Glomerular endothelial cell (primary cell): ENCODE measurements around the gene ASIC1. TPM values are rescaled to one million over a fixed set of nuclear protein-coding genes. Genes with fewer than 3 reads are reported as not detected.
"Not testable (repeated sequence)": the region's sequence is repeated elsewhere in the genome, so short reads cannot be mapped to it uniquely, and the experiment has no call there.

ENCODE experiments used
- DNase-seq: peaks from one replicate; pipeline ENCODE4 v3.0.0-alpha.2; 2011; ENCODE audit warnings: low read depth, low spot score; ENCODE audit errors: extremely low read depth
- total RNA-seq: library from RNA; depleted of rRNA; stranded (reverse); fragments of >200 nt; gene quantifications from 2 replicates; pipeline ENCODE4 v1.2.3, GENCODE V29; 2015

The ASIC1 gene
- total RNA-seq, 1 donor from 2014 or later: 2.5 TPM

- DNase-seq: no peak
These were observed 25.9 kb downstream of the ASIC1 start for GRCh38 chr12:50083301-50083700.

- DNase-seq: not testable (repeated sequence)
These were observed 27.0 kb downstream of the ASIC1 start for GRCh38 chr12:50084409-50084774.

DNA sequence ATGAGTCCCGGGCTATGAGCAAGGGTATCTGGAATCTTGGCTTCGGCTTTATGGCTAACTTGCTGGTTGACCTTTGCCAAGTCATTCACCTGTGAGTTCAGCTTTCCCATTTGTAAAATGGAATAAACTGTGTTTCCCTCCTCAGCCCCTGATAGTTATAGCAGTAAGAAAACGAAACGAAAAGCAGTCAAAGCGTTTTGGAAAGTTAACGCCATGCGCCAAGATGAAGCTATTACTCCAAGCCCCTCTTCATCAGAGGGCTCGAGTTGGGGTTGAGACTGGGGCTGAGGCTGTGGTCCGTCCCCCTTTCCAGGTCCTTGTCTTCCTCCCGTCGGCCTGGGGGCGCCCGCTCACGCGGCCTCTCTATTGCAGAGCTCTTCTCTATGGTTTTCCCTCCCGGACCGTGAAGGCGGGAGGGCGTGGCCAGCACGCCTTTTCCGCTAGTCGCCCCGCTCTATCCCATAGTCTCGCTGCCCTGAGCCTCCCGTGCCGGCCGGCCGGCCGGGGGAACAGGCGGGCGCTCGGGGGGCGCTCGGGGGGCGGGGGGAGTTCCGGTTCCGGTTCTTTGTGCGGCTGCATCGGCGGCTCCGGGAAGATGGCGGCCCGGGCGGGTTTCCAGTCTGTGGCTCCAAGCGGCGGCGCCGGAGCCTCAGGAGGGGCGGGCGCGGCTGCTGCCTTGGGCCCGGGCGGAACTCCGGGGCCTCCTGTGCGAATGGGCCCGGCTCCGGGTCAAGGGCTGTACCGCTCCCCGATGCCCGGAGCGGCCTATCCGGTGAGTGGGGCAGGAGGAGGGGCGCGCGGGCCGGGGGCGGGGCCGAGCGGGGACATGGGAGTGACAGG lies 27.6 kb downstream of the ASIC1 start, which contains the start of gene SMARCD1:
Gene SMARCD1, plus strand, starts transcription at position 568 of the 840 bp plus-strand sequence. Its CDS starts 28 bp downstream, at position 596.
- no peak for DNase-seq

- DNase-seq: no peak
These were observed 28.2 kb downstream of the ASIC1 start for GRCh38 chr12:50085615-50086072.

DNA sequence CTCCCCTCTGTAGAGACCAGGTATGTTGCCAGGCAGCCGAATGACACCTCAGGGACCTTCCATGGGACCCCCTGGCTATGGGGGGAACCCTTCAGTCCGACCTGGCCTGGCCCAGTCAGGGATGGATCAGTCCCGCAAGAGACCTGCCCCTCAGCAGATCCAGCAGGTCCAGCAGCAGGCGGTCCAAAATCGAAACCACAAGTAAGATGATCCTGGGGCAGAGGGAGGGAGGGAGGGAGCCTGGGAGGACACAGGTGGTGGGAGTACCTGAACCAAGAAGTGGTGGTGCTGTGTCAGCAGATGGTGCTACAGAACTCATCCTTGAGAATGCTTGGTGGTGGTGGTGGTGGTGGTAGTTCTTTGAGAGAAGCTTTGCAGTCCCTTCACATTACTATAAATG lies 28.8 kb downstream of the ASIC1 start:
- DNase-seq: no peak

- DNase-seq: no peak
These were observed 29.8 kb downstream of the ASIC1 start for GRCh38 chr12:50087151-50087550.

GRCh38 chr12:50087995-50088394 lies 30.6 kb downstream of the ASIC1 start:
- DNase-seq: peak; percentile 64

DNA sequence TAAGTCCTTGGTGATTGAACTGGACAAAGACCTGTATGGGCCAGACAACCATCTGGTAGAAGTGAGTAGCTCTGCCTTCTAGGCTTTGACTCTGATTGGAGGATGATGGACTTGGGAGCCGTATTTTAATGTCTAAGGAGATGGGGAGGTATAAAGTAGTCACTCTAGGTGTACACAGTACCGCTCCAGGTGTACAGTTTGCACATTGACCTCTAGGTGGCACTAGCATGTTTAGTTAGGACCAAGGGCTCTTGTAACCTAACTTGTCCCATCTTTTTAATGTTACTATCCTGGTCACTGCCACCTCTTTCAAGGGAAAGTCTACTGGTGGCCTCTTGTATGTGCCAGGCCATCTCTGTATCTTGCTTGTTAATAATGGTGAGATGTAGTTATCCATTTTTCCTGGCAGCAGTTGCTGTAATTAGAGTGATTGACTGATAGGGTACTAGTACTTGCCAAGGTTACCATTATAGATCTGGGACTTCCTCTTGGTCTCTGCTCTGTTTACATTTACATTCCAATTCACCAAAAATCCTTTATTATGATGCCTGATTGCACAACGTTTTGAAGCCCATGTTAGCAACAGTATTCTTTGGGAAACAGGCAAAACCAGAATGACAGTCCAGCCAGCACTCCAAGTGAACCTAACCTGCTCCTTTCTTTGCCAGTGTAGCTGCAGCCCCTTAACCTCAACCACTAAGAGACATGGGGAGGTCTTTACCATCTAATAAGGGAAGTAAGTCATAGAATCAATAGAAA lies 31.4 kb downstream of the ASIC1 start:
- DNase-seq: no peak

DNA sequence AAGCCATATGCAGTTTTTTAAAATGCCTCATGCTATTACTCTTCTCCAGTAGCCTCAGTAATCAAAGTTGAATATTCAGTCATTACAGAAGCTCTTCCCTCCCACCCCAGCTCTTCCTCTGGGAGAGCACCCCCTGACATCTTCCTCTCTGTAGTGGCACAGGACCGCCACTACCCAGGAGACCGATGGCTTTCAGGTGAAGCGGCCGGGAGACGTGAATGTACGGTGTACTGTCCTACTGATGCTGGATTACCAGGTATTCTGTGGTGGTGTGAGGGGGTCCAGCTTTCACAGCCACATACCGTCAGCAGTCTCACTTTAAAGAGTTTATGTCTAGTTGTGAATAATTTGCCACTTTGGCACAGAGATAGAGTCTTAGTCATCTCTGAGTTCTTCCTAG lies 32.3 kb downstream of the ASIC1 start:
- DNase-seq: no peak

DNA sequence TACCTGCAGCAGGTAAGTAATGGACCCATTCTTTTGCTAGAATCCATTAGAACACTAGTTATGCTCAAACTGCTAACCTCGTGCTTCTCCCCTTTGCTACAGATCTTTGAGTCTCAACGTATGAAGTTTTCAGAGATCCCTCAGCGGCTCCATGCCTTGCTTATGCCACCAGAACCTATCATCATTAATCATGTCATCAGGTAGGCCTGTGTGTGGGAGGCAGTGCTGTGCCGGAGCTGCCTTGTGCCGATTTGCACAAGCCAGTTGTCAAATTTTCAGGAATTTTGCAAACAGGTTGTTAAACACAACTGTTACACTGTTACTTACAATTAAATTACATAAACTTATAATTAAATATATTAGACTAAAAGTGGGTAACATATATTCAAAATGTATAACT lies 33.0 kb downstream of the ASIC1 start:
- no peak for DNase-seq

DNA sequence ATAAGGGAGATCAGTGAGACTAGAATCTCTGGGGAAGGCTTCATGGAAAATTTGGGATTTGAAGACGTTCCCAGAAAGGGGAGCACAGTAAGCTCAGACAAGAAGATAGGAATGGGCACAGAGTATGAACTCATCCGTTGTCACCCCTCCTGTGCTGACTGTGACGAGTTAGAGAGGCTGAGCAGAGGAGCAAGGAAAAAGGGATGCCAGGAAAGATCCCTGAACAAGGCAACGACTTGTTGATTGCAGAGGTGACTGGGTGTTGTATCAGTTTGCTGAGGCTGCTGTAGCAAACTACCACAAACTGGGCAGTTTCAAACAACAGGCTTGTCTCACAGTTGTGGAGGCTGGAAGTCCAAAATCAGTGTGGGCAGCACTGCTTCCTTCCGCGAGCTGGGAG lies 40.6 kb downstream of the ASIC1 start:
- no peak for DNase-seq

DNA sequence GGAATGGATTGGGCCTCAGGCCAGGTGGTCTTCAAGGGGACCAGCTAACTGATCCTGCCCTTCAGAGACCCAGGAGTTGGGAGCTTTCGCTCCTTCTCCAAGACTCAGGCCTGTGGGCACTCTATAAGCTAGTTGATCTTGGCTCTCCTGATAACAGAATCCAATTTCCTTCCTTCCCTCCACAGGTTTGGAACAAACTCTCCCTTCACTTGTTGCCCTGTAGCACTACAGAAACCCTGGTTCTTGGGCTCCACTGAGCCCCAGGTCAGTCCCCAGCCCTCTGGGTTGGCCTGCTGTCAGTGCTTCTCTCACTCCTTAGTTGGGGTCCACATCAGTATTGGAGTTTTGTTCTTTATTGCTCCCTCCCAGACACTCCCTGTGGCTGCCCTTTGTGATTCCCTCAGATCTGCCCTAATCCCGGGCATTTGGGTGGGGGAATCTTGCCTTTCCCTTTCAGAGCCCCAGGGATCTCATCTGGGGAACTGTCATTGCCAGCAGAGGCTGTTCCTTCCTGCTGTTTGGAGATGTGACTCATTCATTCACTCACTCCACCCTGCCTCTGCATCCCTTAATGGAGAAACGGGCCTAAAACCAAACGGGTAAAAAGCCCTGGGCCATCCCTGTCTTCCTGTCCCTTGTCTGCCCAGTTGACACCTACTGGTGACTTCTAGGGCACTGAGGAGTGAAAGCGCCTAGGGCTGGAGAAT lies 42.1 kb downstream of the ASIC1 start:
- no peak for DNase-seq

- no peak for DNase-seq
These were observed 43.2 kb downstream of the ASIC1 start for GRCh38 chr12:50100561-50100960.

DNA sequence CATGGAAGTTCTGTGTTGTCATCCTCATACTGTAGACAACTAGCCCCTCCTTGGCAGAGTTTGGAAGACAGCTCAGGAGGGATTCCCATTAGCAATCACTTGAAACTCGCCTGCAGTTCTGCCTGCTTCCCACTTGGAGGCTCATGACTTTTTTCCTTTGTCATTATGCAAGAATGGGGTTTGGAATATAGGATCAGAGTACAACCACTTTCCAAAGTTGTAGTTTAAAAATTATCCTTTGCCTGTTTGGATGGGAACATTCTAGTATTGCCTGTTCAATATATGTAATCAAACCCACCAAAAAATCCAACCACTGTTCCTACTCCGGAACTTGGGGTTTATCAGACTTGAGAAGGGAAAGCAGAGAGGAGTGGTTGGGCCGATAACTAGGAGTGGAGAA lies 44.3 kb downstream of the ASIC1 start:
- DNase-seq: no peak

GRCh38 chr12:50102131-50102531 lies 44.7 kb downstream of the ASIC1 start:
- no peak for DNase-seq

DNA sequence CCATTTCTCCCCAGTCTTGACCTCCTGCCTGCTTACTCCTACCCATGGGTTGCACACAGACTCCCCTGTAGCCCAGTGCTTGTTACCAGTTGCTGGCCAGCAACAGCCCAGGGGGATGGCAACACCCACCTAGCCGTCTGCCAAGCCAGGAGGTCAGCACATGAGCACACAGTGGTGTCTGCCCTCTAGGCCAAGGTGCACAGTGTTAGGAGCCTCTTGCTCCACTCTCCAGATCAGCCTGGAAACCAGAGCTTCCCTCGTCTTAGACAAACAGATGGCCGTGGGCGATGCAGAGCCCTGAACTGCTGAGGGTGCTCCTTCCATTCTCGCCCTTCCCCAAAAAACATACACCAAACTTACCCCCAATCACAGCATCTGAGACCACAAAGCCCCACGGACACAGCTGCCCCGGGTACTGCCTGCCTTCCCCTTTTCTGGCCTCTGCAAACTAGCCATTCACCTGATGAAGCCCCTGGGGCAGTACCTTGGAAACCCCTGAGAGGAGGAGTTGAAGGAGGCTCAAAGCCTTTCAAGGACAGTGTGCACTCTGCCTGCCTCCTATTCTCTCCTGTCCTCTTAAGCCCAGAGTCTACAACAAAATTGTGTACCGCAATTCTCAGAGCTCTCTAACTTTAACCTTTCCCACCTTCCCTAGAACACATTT lies 45.4 kb downstream of the ASIC1 start:
- no peak for DNase-seq

- DNase-seq: no peak
These were observed 46.0 kb downstream of the ASIC1 start for GRCh38 chr12:50103351-50103750.

DNA sequence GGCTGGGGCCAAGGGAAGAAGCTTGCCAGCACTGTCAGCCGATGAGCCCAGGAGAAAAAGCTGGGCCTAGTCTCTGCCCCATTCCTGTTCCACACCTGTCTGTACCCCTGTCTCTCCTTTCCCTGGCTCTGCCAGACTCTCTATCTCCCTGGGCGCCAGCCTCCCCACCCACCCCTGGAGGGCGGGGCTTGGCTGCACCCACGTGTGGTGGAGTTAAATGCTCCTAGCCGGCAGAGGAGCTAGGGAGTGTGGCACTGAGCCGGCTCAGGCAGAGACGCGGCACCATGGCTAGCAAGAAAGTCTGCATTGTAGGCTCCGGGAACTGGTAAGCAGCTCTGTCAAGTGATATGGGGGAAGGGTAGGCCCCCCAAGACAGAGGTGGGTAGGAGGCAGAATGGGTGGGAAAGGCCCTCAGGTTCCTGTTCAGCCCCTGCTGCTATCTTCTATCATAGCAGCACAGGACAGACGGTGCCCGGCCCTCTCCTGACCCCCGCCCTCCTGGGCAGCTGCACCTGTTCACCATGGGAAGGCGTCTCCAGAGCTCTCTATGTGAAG lies 46.4 kb downstream of the ASIC1 start, which contains the start of gene GPD1:
Gene GPD1, plus strand, starts transcription at position 242 of the 555 bp plus-strand sequence. Its CDS starts 43 bp downstream, at position 285.
- DNase-seq: no peak

DNA sequence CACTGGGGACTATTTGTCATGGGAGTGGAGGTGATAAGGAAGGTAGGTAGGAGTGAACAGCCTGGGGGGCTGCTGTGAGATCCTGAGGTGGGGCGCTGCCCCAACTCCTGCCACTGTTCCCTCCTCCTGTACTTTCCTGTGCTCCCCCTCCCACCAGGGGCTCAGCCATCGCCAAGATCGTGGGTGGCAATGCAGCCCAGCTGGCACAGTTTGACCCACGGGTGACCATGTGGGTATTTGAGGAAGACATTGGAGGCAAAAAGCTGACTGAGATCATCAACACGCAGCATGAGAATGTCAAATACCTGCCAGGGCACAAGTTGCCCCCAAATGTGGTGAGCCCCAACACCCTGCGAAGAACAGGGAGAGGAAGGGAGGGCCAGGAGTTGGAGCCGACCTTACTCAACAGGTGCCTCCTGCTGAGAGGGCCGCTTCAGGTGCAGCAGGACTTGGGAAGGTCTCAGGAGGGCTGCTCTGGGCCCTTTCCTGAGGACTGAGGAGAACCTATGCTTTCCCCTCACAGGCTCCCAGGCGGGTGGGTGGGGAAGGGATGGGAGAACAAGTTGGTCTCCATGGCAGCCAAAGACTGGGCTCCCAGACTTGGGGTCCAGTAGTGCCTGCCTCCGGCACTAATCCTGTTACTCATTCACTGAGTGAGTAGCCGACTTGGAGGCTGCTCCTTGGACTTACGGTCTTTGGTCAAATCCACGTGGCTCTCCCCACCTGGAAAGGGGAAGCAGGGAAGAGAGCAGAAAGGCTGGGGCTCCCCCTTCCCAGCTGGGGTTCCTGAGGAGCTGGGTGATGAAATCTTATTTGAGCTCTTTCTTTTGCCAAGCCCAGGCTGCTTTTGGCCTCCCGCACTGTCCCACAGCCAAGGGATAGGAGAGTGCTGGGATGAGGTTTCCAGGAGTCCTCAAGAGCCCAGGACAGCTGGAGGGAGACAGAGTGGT lies 47.3 kb downstream of the ASIC1 start:
- no peak for DNase-seq
